ENCODE measurements around the gene MMP19.
"Not testable (repeated sequence)": the region's sequence is repeated elsewhere in the genome, so short reads cannot be mapped to it uniquely, and the experiment has no call there.

Gene MMP19

GRCh38 chr12:55840581-55841351, 2.0 kb downstream of the MMP19 start:
- TF ChIP-seq CTCF (IDR thresholded peaks at IDR 0.05; ENCODE audit: extremely low read depth, missing control alignments), result no peak
- DNase-seq (ENCODE audit: low spot score), result no peak

- no peak for DNase-seq (ENCODE audit: low spot score)
Measured at GRCh38 chr12:55839345-55840140, 3.2 kb downstream of the MMP19 start.

GRCh38 chr12:55838361-55838760, 4.4 kb downstream of the MMP19 start:
- no peak for TF ChIP-seq CTCF (IDR thresholded peaks at IDR 0.05; ENCODE audit: extremely low read depth, missing control alignments)
- no peak for DNase-seq (ENCODE audit: low spot score)

More at GRCh38 chr12:55839345-55840140, 3.2 kb downstream of the MMP19 start:
- no peak for TF ChIP-seq CTCF (IDR thresholded peaks at IDR 0.05; ENCODE audit: extremely low read depth, missing control alignments)

- not testable (repeated sequence) for DNase-seq (ENCODE audit: low spot score)
Measured at GRCh38 chr12:55834400-55834799, 8.3 kb downstream of the MMP19 start.

- TF ChIP-seq CTCF (IDR thresholded peaks at IDR 0.05; ENCODE audit: extremely low read depth, missing control alignments), result no peak
Measured at GRCh38 chr12:55833056-55833455, 9.7 kb downstream of the MMP19 start.

GRCh38 chr12:55831447-55831815, 11.3 kb downstream of the MMP19 start:
- no peak for TF ChIP-seq CTCF (IDR thresholded peaks at IDR 0.05; ENCODE audit: extremely low read depth, missing control alignments)
- no peak for DNase-seq (ENCODE audit: low spot score)

More at GRCh38 chr12:55833056-55833455, 9.7 kb downstream of the MMP19 start:
- DNase-seq (ENCODE audit: low spot score), result no peak

GRCh38 chr12:55830601-55831446, 11.9 kb downstream of the MMP19 start:
- no peak for TF ChIP-seq CTCF (IDR thresholded peaks at IDR 0.05; ENCODE audit: extremely low read depth, missing control alignments)
- peak; percentile 60 for DNase-seq (ENCODE audit: low spot score)
